GM21367 (cell line): ENCODE results near the gene AMPD3.

Experiments used
- ATAC-seq: cut with Tn5 transposase; IDR thresholded peaks from one replicate; pipeline ENCODE4 v1.9.1; 2021; ENCODE audit not compliant: unreplicated experiment

Gene AMPD3

DNA sequence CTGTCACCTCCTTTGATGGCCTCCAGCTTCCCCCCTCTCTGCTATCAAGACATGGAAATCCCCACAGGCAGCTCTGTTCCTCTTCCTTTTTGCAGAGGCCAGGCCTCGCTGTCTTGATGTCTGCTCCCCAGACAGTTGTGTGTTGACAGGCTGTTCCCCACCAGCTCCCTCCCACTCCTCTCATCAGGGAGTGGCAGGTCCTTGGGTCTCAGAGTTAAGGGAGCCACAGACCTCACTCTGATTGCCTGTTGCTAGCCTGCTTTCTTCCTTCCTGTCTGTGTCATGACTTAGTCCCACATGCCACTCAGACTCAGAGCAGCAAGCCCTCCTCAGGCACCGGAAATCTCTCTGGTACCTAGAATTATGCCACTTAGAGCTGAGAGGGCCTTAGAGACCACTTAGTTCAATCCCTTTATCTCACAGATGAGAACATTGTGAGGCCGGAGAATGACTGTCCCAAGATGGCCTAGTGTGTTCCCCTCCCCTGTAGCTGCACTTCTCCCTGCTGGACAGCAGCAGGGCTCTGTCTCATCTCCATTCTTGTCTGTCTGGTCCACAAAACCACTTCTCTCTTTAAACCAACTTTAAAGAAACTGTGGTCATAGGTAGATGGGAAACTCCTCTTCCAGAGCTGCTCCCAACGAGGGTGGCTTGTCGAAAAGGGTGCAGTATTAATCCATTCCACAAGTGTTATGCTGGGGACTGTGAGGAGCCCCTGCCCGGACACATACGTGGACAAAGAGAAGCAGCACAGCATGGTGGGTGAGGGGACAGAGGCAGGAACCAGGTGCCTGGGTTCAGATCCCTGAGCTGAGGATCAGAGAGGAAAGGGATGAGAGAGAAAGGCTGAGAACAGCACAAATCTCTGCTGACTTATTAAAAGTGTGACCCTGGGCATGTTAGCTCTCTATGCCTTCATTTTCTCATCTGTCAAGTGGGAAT lies 4.2 kb downstream of the AMPD3 start:
- peak; percentile 41 for ATAC-seq

- ATAC-seq, result no peak
Measured at GRCh38 chr11:10460611-10461275, 5.7 kb downstream of the AMPD3 start.

- no peak for ATAC-seq
Measured at GRCh38 chr11:10461276-10461790, 6.3 kb downstream of the AMPD3 start.

DNA sequence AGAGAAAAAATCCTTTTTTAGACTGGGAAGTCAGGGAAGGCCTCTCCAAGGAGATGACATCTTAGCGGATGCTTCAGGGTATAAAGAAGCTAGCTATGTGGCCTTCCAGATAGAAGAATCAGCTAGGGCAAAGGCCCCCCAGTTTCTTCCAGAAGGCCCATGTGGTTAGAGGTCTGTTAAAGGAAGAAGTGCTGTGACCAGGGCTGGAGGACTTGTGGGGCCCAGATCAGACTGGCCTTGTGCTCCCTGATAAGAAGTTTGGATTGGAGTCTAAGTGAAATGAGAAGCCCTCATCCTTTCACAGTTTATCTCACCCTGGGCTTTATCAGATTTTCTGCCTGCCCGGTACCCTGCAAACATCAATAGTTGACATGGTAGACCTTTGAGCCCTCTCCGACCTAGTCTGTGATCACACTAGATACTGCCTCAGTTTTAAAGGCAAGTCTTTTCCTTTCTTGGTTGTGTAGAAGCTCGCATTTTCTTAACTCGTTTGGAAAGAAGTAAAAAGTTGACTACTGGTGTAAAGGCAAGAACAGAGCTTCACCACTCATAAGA lies 7.8 kb downstream of the AMPD3 start:
- no peak for ATAC-seq

DNA sequence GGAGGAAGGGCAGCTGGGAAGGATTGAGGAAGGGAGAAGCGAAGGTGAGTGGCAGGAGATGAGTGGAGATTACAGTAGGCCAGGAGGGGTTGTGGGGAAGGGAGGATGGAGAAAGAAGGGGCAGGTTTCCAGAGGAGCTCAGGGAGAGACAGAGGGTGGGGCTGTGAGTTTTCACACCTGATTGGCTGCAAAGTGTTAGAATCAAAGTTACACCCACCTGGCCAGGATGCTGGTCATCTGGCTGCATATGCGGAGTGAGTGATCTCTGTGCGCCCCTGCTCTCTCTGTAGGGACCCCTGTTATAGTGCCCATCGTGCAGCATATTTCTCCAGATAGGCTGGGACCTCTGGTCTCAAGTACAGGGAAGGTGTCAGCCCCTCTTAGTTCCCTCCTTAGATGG lies 18.3 kb downstream of the AMPD3 start:
- ATAC-seq, result no peak

DNA sequence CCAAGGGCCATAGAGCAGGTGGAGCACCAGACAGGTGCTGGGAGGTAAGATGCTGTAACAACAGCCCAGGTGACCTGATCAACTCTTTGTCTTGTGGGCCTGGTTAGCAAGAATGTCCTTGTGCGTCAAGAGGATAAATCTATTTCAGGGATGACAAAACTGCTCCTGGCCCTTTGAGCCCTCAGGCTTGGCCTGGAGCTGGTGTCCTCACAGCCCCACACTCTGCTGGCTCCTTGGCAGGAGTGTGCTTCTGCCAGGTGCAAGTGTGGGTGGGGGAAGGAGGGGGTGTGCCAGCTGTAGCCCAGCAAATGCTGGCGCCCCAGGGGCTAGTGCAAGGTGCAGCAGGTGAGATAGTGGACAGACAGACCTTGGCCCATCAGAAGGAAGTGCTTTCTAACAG lies 19.5 kb downstream of the AMPD3 start:
- no peak for ATAC-seq

DNA sequence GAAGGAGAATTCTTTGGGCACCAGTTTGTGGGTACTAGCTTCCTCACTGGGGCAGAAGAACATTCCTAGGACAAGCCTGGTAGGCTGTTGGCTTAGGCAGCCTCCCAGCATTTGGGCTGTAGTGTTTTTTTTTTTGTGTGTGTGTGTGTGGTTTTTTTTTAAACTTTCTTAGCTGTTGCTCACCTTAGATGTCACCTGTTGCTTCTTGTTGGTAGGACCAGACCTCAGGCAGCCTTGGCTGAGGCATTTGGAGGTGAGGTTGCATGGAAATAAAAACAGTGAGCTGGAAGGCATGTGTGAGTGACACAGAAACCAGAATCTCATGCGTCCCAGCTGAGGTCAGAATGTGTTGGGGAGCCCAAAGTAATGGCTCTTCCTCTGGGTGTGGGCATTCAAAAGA lies 21.3 kb downstream of the AMPD3 start:
- no peak for ATAC-seq

DNA sequence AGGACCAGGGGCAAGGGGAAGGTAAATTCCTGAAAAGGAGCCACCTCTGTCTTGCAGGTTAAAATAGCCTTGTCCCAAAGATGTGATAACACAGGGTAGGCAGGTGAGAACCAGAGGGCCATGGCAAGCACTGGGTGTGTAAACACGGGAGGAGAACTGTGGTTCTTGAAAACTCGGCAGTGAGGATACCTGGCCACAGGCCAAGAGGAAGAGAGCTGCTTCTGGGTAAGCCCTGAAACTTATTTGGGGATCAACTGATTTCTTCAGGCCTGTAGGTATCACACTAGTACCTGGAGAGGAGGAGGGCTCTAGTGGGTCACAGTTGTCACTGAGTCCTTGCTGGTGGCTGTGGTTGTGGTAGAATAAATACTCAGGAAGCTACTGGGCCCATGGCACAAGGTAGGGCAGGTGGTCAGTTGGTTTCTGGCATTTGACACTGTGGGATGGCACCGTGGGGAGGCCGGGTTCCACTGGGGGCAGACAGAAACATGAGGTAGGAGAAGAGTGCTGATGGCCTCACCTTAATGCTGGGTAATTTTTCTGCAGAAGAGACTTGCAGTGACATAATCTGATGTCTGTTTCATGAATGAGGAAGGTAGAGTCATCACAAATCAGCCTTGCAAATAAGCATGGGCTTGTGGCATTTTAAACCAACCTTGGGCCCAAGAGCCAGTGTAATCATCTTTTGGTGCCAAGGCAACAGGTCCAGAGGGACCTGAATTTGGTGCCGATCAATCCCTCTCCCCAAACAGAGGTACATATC lies 22.0 kb downstream of the AMPD3 start:
- no peak for ATAC-seq

DNA sequence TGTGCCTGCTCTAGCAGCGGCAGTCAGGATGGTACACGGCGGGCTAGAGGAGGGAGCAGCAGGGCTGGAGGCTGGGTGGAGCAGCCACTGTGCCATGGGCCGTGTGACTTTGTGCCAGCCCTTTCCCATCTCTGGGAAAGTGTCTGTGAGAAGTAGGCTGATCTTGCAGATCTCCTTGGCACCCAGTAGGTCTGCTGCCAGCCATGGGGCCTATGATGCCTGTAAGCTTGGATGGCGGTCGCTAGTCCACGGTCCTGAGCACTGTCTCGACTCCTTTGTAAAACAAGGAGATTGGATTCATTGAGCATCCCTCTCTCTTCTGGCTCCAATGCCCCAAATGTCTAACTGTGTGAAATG lies 22.6 kb downstream of the AMPD3 start:
- ATAC-seq, result no peak

DNA sequence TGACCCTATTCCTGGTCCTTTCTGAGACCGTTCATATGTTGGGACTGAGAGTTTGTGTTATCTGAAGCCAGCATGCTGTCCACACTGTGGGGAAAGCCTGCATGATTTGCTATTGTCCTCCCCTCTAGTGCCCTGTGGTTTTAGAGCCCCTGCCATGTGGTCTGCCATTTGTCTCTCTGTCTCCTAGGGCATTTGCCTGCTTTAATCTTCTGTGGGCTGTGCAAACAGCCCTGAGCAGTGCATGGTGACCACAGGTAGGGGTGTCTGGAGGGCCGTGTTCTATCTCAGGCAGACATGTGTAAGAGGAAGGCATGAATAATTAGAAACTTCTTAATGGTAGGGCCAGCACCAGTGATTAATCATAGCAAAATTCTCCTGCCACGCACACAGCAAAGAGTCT lies 23.0 kb downstream of the AMPD3 start:
- ATAC-seq, result no peak

DNA sequence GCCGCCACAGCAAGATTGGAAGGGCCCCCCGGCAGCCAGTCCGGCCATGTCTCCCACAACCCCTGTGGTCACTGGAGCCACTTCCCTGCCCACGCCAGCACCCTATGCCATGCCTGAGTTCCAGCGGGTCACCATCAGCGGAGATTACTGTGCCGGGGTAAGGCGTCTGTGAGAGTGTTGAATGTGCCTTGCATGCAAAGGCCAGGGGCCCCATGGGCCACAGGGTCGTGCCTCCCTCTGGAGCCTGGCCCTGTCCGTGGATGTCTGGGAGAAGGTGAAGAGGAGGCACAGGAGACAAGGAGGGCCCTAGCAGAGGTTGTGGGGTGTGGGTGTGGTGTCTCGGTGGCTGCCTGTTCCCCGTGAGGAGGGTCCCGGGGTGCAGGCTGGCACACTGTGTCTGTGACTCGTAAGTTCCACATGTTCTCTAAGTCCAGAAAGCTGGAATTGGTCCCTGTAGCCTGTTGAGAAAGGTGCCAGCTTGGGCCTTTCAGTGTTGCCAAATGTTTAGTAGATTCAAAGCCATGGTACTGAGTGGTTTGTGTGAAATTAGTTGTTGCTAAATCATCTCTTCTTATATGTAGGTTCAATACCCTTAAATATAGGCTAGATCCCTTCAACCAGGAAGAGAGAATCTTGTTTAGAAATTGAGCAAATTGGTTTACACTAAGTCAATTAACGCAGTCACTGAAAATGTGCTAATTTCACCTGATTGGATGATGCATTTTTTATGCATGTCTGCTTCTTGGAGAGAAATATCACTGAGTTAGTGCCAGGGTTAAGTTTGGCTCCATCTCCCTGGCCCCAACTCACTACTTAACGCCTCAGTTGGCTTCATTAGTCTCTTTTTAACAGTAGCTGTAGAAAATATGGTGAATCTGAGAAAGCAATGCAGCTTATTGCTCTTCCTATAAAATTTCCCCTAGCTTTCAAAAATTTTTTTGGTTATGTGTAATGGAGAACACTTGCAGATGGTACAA lies 23.8 kb downstream of the AMPD3 start:
- ATAC-seq, result no peak

GRCh38 chr11:10480026-10480425 lies 25.0 kb downstream of the AMPD3 start:
- ATAC-seq, result no peak

DNA sequence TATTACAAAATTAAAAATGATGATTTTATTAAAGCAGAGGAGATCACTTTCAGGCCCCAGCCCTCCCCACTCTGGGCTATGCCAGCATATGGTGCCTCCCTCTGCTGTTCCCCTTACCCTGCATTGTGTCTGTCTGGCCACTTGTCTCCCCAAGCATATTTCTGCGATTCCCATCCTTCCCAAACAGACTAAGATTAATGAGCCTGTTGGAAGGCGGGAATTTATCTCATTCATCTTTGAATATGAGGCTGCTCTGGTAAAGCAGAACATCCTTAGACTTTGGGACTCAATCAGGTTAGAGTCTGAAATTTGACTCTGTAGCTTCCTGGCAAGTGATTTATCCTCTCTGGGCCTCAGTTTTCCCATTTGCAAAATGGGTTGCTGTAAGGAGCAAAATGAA lies 25.7 kb downstream of the AMPD3 start:
- ATAC-seq, result no peak

GRCh38 chr11:10481560-10482349 lies 26.7 kb downstream of the AMPD3 start:
- no peak for ATAC-seq

- no peak for ATAC-seq
Measured at GRCh38 chr11:10483174-10483573, 28.1 kb downstream of the AMPD3 start.

DNA sequence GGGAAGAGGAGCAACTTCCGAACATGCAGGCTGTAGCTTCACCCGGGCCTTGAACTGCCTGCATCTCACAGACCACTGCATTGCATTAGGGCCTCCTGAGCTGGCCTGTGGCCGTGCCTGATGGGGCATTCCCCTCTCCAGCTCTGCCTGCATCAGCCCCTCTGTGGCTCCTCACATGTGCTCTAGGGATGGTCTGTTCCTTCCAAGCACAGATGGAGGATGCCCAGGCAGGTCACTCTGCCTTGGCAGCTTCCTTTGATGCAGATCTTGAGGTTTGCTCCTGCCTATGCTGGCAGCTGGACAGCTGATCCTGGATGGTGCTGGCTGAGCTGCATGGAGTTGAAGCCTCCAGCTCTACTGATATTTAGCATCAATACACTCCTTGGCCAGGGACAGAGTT lies 28.5 kb downstream of the AMPD3 start:
- ATAC-seq, result no peak

- ATAC-seq, result no peak
Measured at GRCh38 chr11:10484461-10485180, 29.6 kb downstream of the AMPD3 start.

- ATAC-seq, result no peak
Measured at GRCh38 chr11:10485646-10486045, 30.6 kb downstream of the AMPD3 start.
